ENCODE results near the gene OVCA2. TPM values are rescaled to one million over a fixed set of nuclear protein-coding genes. Genes with fewer than 3 reads are reported as not detected.

The OVCA2 gene
- 10 to 100 TPM; 28.9 to 90.5 (median 73.0) TPM for polyA plus RNA-seq
- long read RNA-seq, donor 1 = 0 reads
- long read RNA-seq, donor 2, transcript OVCA2-201 (2 exons, 1,122 nt) = major isoform, 11 of 11 reads
- long read RNA-seq, donor 2, partial matches to known transcripts = 0 of 11 reads
- long read RNA-seq, donor 2, other reads (novel, unspliced or antisense) = 0 of 11 reads
- long read RNA-seq, donor 3, transcript OVCA2-201 (2 exons, 1,122 nt) = major isoform, 21 of 21 reads
- long read RNA-seq, donor 3, partial matches to known transcripts = 0 of 21 reads
- long read RNA-seq, donor 3, other reads (novel, unspliced or antisense) = 0 of 21 reads
- long read RNA-seq, donor 4 = 0 reads
- long read RNA-seq, donor 5, transcript OVCA2-201 (2 exons, 1,122 nt) = major isoform, 5 of 5 reads
- long read RNA-seq, donor 5, partial matches to known transcripts = 0 of 5 reads
- long read RNA-seq, donor 5, other reads (novel, unspliced or antisense) = 0 of 5 reads
- long read RNA-seq, donor 6, transcript OVCA2-201 (2 exons, 1,122 nt) = major isoform, 28 of 28 reads
- long read RNA-seq, donor 6, partial matches to known transcripts = 0 of 28 reads
- long read RNA-seq, donor 6, other reads (novel, unspliced or antisense) = 0 of 28 reads
- long read RNA-seq, donor 7, transcript OVCA2-201 (2 exons, 1,122 nt) = major isoform, 23 of 23 reads
- long read RNA-seq, donor 7, partial matches to known transcripts = 0 of 23 reads
- long read RNA-seq, donor 7, other reads (novel, unspliced or antisense) = 0 of 23 reads
- long read RNA-seq, donor 8, partial matches to known transcripts = 0 of 1 reads
- long read RNA-seq, donor 8, other reads (novel, unspliced or antisense) = 0 of 1 reads
- long read RNA-seq, donor 9, partial matches to known transcripts = 0 of 4 reads
- long read RNA-seq, donor 9, other reads (novel, unspliced or antisense) = 0 of 4 reads
- long read RNA-seq, donor 10, transcript OVCA2-201 (2 exons, 1,122 nt) = major isoform, 19 of 19 reads
- long read RNA-seq, donor 10, partial matches to known transcripts = 0 of 19 reads
- long read RNA-seq, donor 10, other reads (novel, unspliced or antisense) = 0 of 19 reads

- Histone ChIP-seq H3K27ac (ENCODE audit: low read depth in 1 of 3, low read length in 2 of 3) (peak within 1 kb of the TSS; percentile 82 to 89 (median 84)), H3K27me3 (ENCODE audit: control insufficient read depth in 3 of 3, insufficient read depth in 3 of 3, low read length in 3 of 3) (no peaks in the 10 kb centered on the region), H3K36me3 (ENCODE audit: control insufficient read depth in 3 of 3, insufficient read depth in 2 of 3, low read depth in 1 of 3, low read length in 3 of 3) (peaks cover 2 to 64% (median 4%) of the 10 kb centered on the region in 3 donors), H3K4me1 (ENCODE audit: control insufficient read depth in 3 of 3, insufficient read depth in 2 of 3, low read depth in 1 of 3, low read length in 2 of 3) (peaks cover 0 to 13% (median 5%) of the 10 kb centered on the region in 3 donors), H3K9me3 (ENCODE audit: control insufficient read depth in 2 of 2, insufficient read depth in 1 of 2, low read depth in 1 of 2, low read length in 1 of 2) (no peaks in the 10 kb centered on the region), H3K4me3 (ENCODE audit: low read depth in 1 of 3, low read length in 3 of 3) (peak within 1 kb of the TSS; percentile 81 to 89 (median 82))
- peak; percentile 90 to 98 for DNase-seq
- 0 to 1% (median 0%) methylated on average over 62 to 93 of the region's 93 CpGs for WGBS, 3 donors
- no peak for FAIRE-seq
Observed at GRCh38 chr17:2041561-2042389, at the start of gene OVCA2. Gene OVCA2 (plus strand): TSS chr17:2042022. CDS start chr17:2042048, 26 bp downstream.

GRCh38 chr17:1992541-1992940, 49.3 kb upstream of the OVCA2 start:
- WGBS, 3 donors = 84 to 85% (median 84%) methylated on average over 9 to 10 of the region's 10 CpGs
- no peak overlapping the region for H3K27ac ChIP-seq (ENCODE audit: low read depth in 1 of 3, low read length in 2 of 3)
- no peak for FAIRE-seq

GRCh38 chr17:1994707-1995106, 47.1 kb upstream of the OVCA2 start:
- Histone ChIP-seq H3K27me3 (ENCODE audit: control insufficient read depth in 3 of 3, insufficient read depth in 3 of 3, low read length in 3 of 3) (peaks cover 0 to 2% (median 0%) of the 10 kb centered on the region in 3 donors), H3K36me3 (ENCODE audit: control insufficient read depth in 3 of 3, insufficient read depth in 2 of 3, low read depth in 1 of 3, low read length in 3 of 3) (peaks cover 0 to 3% (median 0%) of the 10 kb centered on the region in 3 donors), H3K4me3 (ENCODE audit: low read depth in 1 of 3, low read length in 3 of 3) (no peak overlapping the region), H3K4me1 (ENCODE audit: control insufficient read depth in 3 of 3, insufficient read depth in 2 of 3, low read depth in 1 of 3, low read length in 2 of 3) (peaks cover 0 to 26% (median 0%) of the 10 kb centered on the region in 3 donors), H3K9me3 (ENCODE audit: control insufficient read depth in 2 of 2, insufficient read depth in 1 of 2, low read depth in 1 of 2, low read length in 1 of 2) (no peaks in the 10 kb centered on the region), H3K27ac (ENCODE audit: low read depth in 1 of 3, low read length in 2 of 3) (peak overlapping the region in 1 of 3 donors; percentile 70)
- no peak for FAIRE-seq
- no peak for DNase-seq
- 85 to 93% (median 87%) methylated on average over 4 of the region's 4 CpGs for WGBS, 3 donors

More at GRCh38 chr17:1992541-1992940, 49.3 kb upstream of the OVCA2 start:
- Histone ChIP-seq H3K4me3 (ENCODE audit: low read depth in 1 of 3, low read length in 3 of 3) (no peak overlapping the region), H3K9me3 (ENCODE audit: control insufficient read depth in 2 of 2, insufficient read depth in 1 of 2, low read depth in 1 of 2, low read length in 1 of 2) (no peaks in the 10 kb centered on the region), H3K27me3 (ENCODE audit: control insufficient read depth in 3 of 3, insufficient read depth in 3 of 3, low read length in 3 of 3) (no peaks in the 10 kb centered on the region), H3K4me1 (ENCODE audit: control insufficient read depth in 3 of 3, insufficient read depth in 2 of 3, low read depth in 1 of 3, low read length in 2 of 3) (peaks cover 0 to 14% (median 0%) of the 10 kb centered on the region in 3 donors), H3K36me3 (ENCODE audit: control insufficient read depth in 3 of 3, insufficient read depth in 2 of 3, low read depth in 1 of 3, low read length in 3 of 3) (no peaks in the 10 kb centered on the region)
- no peak for DNase-seq

- DNase-seq = peak; percentile 87 to 89
- peak overlapping the region in 2 of 3 donors; percentile 13 to 56 for H3K4me3 ChIP-seq (ENCODE audit: low read depth in 1 of 3, low read length in 3 of 3)
Observed at GRCh38 chr17:1995321-1995892, 46.4 kb upstream of the OVCA2 start.

GRCh38 chr17:1995907-1996799, 45.7 kb upstream of the OVCA2 start:
- peaks cover 0 to 16% (median 0%) of the 10 kb centered on the region in 3 donors for H3K36me3 ChIP-seq (ENCODE audit: control insufficient read depth in 3 of 3, insufficient read depth in 2 of 3, low read depth in 1 of 3, low read length in 3 of 3)
- H3K27me3 ChIP-seq (ENCODE audit: control insufficient read depth in 3 of 3, insufficient read depth in 3 of 3, low read length in 3 of 3) = peaks cover 0 to 2% (median 0%) of the 10 kb centered on the region in 3 donors
- peak overlapping the region; percentile 3 to 79 (median 28) for H3K27ac ChIP-seq (ENCODE audit: low read depth in 1 of 3, low read length in 2 of 3)
- peak overlapping the region in 2 of 3 donors; percentile 13 to 56 for H3K4me3 ChIP-seq (ENCODE audit: low read depth in 1 of 3, low read length in 3 of 3)
- FAIRE-seq = no peak
- DNase-seq = peak in 1 of 2 donors; percentile 72
- no peaks in the 10 kb centered on the region for H3K9me3 ChIP-seq (ENCODE audit: control insufficient read depth in 2 of 2, insufficient read depth in 1 of 2, low read depth in 1 of 2, low read length in 1 of 2)
- 43 to 69% (median 58%) methylated on average over 14 of the region's 14 CpGs for WGBS, 3 donors
- H3K4me1 ChIP-seq (ENCODE audit: control insufficient read depth in 3 of 3, insufficient read depth in 2 of 3, low read depth in 1 of 3, low read length in 2 of 3) = peaks cover 0 to 32% (median 0%) of the 10 kb centered on the region in 3 donors

More at GRCh38 chr17:1995321-1995892, 46.4 kb upstream of the OVCA2 start:
- Histone ChIP-seq H3K27me3 (ENCODE audit: control insufficient read depth in 3 of 3, insufficient read depth in 3 of 3, low read length in 3 of 3) (peaks cover 0 to 2% (median 0%) of the 10 kb centered on the region in 3 donors), H3K9me3 (ENCODE audit: control insufficient read depth in 2 of 2, insufficient read depth in 1 of 2, low read depth in 1 of 2, low read length in 1 of 2) (no peaks in the 10 kb centered on the region), H3K36me3 (ENCODE audit: control insufficient read depth in 3 of 3, insufficient read depth in 2 of 3, low read depth in 1 of 3, low read length in 3 of 3) (peaks cover 0 to 9% (median 0%) of the 10 kb centered on the region in 3 donors), H3K27ac (ENCODE audit: low read depth in 1 of 3, low read length in 2 of 3) (peak overlapping the region; percentile 3 to 79 (median 28)), H3K4me1 (ENCODE audit: control insufficient read depth in 3 of 3, insufficient read depth in 2 of 3, low read depth in 1 of 3, low read length in 2 of 3) (peaks cover 0 to 32% (median 0%) of the 10 kb centered on the region in 3 donors)
- WGBS, 3 donors = 22 to 73% (median 51%) methylated on average over 14 to 16 of the region's 16 CpGs
- FAIRE-seq = no peak

GRCh38 chr17:1996800-1997288, 45.0 kb upstream of the OVCA2 start:
- H3K36me3 ChIP-seq (ENCODE audit: control insufficient read depth in 3 of 3, insufficient read depth in 2 of 3, low read depth in 1 of 3, low read length in 3 of 3) = peaks cover 0 to 21% (median 0%) of the 10 kb centered on the region in 3 donors
- peaks cover 0 to 32% (median 0%) of the 10 kb centered on the region in 3 donors for H3K4me1 ChIP-seq (ENCODE audit: control insufficient read depth in 3 of 3, insufficient read depth in 2 of 3, low read depth in 1 of 3, low read length in 2 of 3)
- WGBS, 3 donors = 79 to 87% (median 83%) methylated on average over 9 of the region's 9 CpGs
- H3K27ac ChIP-seq (ENCODE audit: low read depth in 1 of 3, low read length in 2 of 3) = peak overlapping the region in 1 of 3 donors; percentile 79
- FAIRE-seq = no peak
- DNase-seq = no peak
- H3K9me3 ChIP-seq (ENCODE audit: control insufficient read depth in 2 of 2, insufficient read depth in 1 of 2, low read depth in 1 of 2, low read length in 1 of 2) = no peaks in the 10 kb centered on the region
- H3K4me3 ChIP-seq (ENCODE audit: low read depth in 1 of 3, low read length in 3 of 3) = peak overlapping the region in 1 of 3 donors; percentile 56
- H3K27me3 ChIP-seq (ENCODE audit: control insufficient read depth in 3 of 3, insufficient read depth in 3 of 3, low read length in 3 of 3) = peaks cover 0 to 2% (median 0%) of the 10 kb centered on the region in 3 donors

Data from small intestine (tissue), 16 donors.